Measurements from ENCODE around the gene PPP1R13B.

The PPP1R13B gene

GRCh38 chr14:103705118-103705503 lies 142.3 kb downstream of the PPP1R13B start:
- TF ChIP-seq CTCF (conservative IDR thresholded peaks at IDR 0.05) = no peak
- no peak overlapping the region for H3K27ac ChIP-seq

- no peak overlapping the region for H3K27ac ChIP-seq
- TF ChIP-seq CTCF (conservative IDR thresholded peaks at IDR 0.05) = no peak
Measured at GRCh38 chr14:103704708-103705107, 142.7 kb downstream of the PPP1R13B start.

GRCh38 chr14:103703433-103704385 lies 143.7 kb downstream of the PPP1R13B start:
- TF ChIP-seq CTCF (conservative IDR thresholded peaks at IDR 0.05) = no peak
- H3K27ac ChIP-seq = no peak overlapping the region

- no peak for TF ChIP-seq CTCF (conservative IDR thresholded peaks at IDR 0.05)
- H3K27ac ChIP-seq = no peak overlapping the region
Measured at GRCh38 chr14:103702497-103703432, 144.6 kb downstream of the PPP1R13B start.

GRCh38 chr14:103702095-103702494 lies 145.3 kb downstream of the PPP1R13B start:
- no peak for TF ChIP-seq CTCF (conservative IDR thresholded peaks at IDR 0.05)
- no peak overlapping the region for H3K27ac ChIP-seq

GRCh38 chr14:103700753-103701490 lies 146.5 kb downstream of the PPP1R13B start:
- no peak overlapping the region for H3K27ac ChIP-seq
- TF ChIP-seq CTCF (conservative IDR thresholded peaks at IDR 0.05) = no peak

All from VCaP (cell line).